Uterus (tissue), 2 donors: ENCODE data around the gene ADD2.

ENCODE experiments used
- POLR2A ChIP-seq, 2 donors: fragments of 450-650 bp; IDR thresholded peaks; one replicate each; pipeline ENCODE4 v1.6.1; 2016; ENCODE audit warnings: antibody characterized with exemption in 2 of 2, mild to moderate bottlenecking in 1 of 2, moderate library complexity in 1 of 2
- TF ChIP-seq, protein P1 (sequence below), 4 experiments: fragments of 200-600 bp in 2 of 4; fragments of 450-650 bp in 2 of 4; sonication (generic) in 2 of 4; IDR thresholded peaks; one replicate each; pipeline ENCODE4 v1.5.1; 2016 to 2019; ENCODE audit warnings: antibody characterized with exemption in 4 of 4, mild to moderate bottlenecking in 2 of 4, moderate library complexity in 1 of 4

- TF ChIP-seq, protein P1, sequence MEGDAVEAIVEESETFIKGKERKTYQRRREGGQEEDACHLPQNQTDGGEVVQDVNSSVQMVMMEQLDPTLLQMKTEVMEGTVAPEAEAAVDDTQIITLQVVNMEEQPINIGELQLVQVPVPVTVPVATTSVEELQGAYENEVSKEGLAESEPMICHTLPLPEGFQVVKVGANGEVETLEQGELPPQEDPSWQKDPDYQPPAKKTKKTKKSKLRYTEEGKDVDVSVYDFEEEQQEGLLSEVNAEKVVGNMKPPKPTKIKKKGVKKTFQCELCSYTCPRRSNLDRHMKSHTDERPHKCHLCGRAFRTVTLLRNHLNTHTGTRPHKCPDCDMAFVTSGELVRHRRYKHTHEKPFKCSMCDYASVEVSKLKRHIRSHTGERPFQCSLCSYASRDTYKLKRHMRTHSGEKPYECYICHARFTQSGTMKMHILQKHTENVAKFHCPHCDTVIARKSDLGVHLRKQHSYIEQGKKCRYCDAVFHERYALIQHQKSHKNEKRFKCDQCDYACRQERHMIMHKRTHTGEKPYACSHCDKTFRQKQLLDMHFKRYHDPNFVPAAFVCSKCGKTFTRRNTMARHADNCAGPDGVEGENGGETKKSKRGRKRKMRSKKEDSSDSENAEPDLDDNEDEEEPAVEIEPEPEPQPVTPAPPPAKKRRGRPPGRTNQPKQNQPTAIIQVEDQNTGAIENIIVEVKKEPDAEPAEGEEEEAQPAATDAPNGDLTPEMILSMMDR (IDR thresholded peaks at IDR 0.05) = no peak
- TF ChIP-seq POLR2A (IDR thresholded peaks at IDR 0.05) = no peak
Measured at GRCh38 chr2:70651014-70651413, 117.0 kb downstream of the ADD2 start.
